GM13976 (cell line): ENCODE data around the gene PTGDR2.

Source experiments
- DNase-seq: peaks from one replicate; pipeline ENCODE4 v3.0.0; 2012; ENCODE audit warnings: low spot score
- CTCF ChIP-seq: IDR thresholded peaks from 2 replicates; pipeline ENCODE4 v1.5.1; 2012; ENCODE audit warnings: borderline replicate concordance, mild to moderate bottlenecking; ENCODE audit not compliant: insufficient read depth; ENCODE audit errors: extremely low read depth, missing control alignments, control extremely low read depth
- in situ Hi-C: fragments of 300-500 bp; cut with MboI; formaldehyde crosslinking; loops from one replicate; pipeline ENCODE4 v1.12.0; 2022; ENCODE audit warnings: low sequenced_read_pairs, mixed read lengths, inconsistent platforms; ENCODE audit not compliant: unreplicated experiment

The PTGDR2 gene

GRCh38 chr11:60897496-60897895, 41.7 kb upstream of the PTGDR2 start:
- DNase-seq, result no peak
- in situ Hi-C loops, result loop anchor here (10.0 kb wide), 2 partner anchors 63 to 123 kb away; no protein-coding TSS in a partner anchor
- TF ChIP-seq CTCF, result no peak

GRCh38 chr11:60895687-60896086, 39.9 kb upstream of the PTGDR2 start:
- DNase-seq, result no peak
- TF ChIP-seq CTCF, result no peak
- in situ Hi-C loops, result loop anchor here (10.0 kb wide), 2 partner anchors 61 to 121 kb away; no protein-coding TSS in a partner anchor

GRCh38 chr11:60891103-60891741, 35.5 kb upstream of the PTGDR2 start:
- no peak for DNase-seq
- in situ Hi-C loops, result loop anchor here (10.0 kb wide), 2 partner anchors 56 to 116 kb away; no protein-coding TSS in a partner anchor
- TF ChIP-seq CTCF, result no peak

- in situ Hi-C loops, result loop anchor here (10.0 kb wide), 2 partner anchors 56 to 116 kb away; no protein-coding TSS in a partner anchor
- no peak for TF ChIP-seq CTCF
- DNase-seq, result no peak
Observed at GRCh38 chr11:60890696-60891095, 34.9 kb upstream of the PTGDR2 start.

- in situ Hi-C loops, result loop anchor here (10.0 kb wide), 2 partner anchors 55 to 115 kb away; no protein-coding TSS in a partner anchor
- DNase-seq, result no peak
- TF ChIP-seq CTCF, result no peak
Observed at GRCh38 chr11:60889869-60890311, 34.1 kb upstream of the PTGDR2 start.

GRCh38 chr11:60887556-60887955, 31.8 kb upstream of the PTGDR2 start:
- peak; percentile 32 for TF ChIP-seq CTCF
- peak; percentile 48 for DNase-seq
- in situ Hi-C loops, result no loop called here
